HUES48 (cell line): Measurements from ENCODE around the gene ARHGEF3.

Experiments
- H3K27ac ChIP-seq: one replicate; pipeline ENCODE4 v1.7.0; 2013; ENCODE audit warnings: low read depth, low read length, inconsistent platforms
- H3K27me3 ChIP-seq: 2 replicates; pipeline ENCODE4 v1.6.1; 2013; ENCODE audit warnings: mild to moderate bottlenecking, low read length; ENCODE audit not compliant: control insufficient read depth, insufficient read depth
- H3K36me3 ChIP-seq: 2 replicates; pipeline ENCODE4 v1.6.1; 2013; ENCODE audit warnings: low read length; ENCODE audit not compliant: control insufficient read depth, insufficient read depth
- H3K4me1 ChIP-seq: 2 replicates; pipeline ENCODE4 v1.6.1; 2013; ENCODE audit warnings: mild to moderate bottlenecking, low read length; ENCODE audit not compliant: control insufficient read depth, insufficient read depth
- H3K4me3 ChIP-seq: 2 replicates; pipeline ENCODE4 v1.5.1; 2013; ENCODE audit warnings: mild to moderate bottlenecking, low read depth, low read length
- H3K9ac ChIP-seq: 2 replicates; pipeline ENCODE4 v1.6.1; 2013; ENCODE audit warnings: mild to moderate bottlenecking, low read depth, low read length, moderate library complexity
- H3K9me3 ChIP-seq: 2 replicates; pipeline ENCODE4 v1.6.1; 2013; ENCODE audit warnings: low read length; ENCODE audit not compliant: control insufficient read depth, insufficient read depth

Gene ARHGEF3

GRCh38 chr3:56806407-56806806, 4.7 kb upstream of the ARHGEF3 start:
- Histone ChIP-seq H3K9me3 (no peaks in the 10 kb centered on the region), H3K27ac (no peak overlapping the region), H3K4me3 (no peak overlapping the region), H3K27me3 (peaks cover under 1% of the 10 kb centered on the region; the same call in 1 of the 2 replicates), H3K36me3 (no peaks in the 10 kb centered on the region), H3K4me1 (no peaks in the 10 kb centered on the region), H3K9ac (no peak overlapping the region)

GRCh38 chr3:56802790-56803189, 1.0 kb upstream of the ARHGEF3 start:
- peaks cover 7% of the 10 kb centered on the region; the same call in 1 of the 2 replicates for H3K4me1 ChIP-seq
- no peaks in the 10 kb centered on the region for H3K36me3 ChIP-seq
- peaks cover 13% of the 10 kb centered on the region for H3K27me3 ChIP-seq
- H3K9me3 ChIP-seq = no peaks in the 10 kb centered on the region
- H3K27ac ChIP-seq = no peak overlapping the region
- no peak overlapping the region for H3K4me3 ChIP-seq
- H3K9ac ChIP-seq = no peak overlapping the region

GRCh38 chr3:56802378-56802745, 613 bp upstream of the ARHGEF3 start:
- Histone ChIP-seq H3K4me3 (peak overlapping the region; percentile 79), H3K9ac (no peak overlapping the region), H3K27me3 (peaks cover 13% of the 10 kb centered on the region), H3K9me3 (no peaks in the 10 kb centered on the region), H3K4me1 (peaks cover 7% of the 10 kb centered on the region; the same call in 1 of the 2 replicates), H3K36me3 (no peaks in the 10 kb centered on the region), H3K27ac (no peak overlapping the region)

GRCh38 chr3:56800832-56801661, 702 bp downstream of the ARHGEF3 start:
- Histone ChIP-seq H3K9me3 (no peaks in the 10 kb centered on the region), H3K4me3 (peak overlapping the region; percentile 79), H3K9ac (peak overlapping the region; percentile 46; the same call in 1 of the 2 replicates), H3K4me1 (peaks cover 7% of the 10 kb centered on the region; the same call in 1 of the 2 replicates), H3K27me3 (peaks cover 13% of the 10 kb centered on the region), H3K27ac (no peak overlapping the region), H3K36me3 (no peaks in the 10 kb centered on the region)

- Histone ChIP-seq H3K4me1 (peaks cover 7% of the 10 kb centered on the region; the same call in 1 of the 2 replicates), H3K36me3 (no peaks in the 10 kb centered on the region), H3K4me3 (peak overlapping the region; percentile 79; the same call in 1 of the 2 replicates), H3K27ac (no peak overlapping the region), H3K27me3 (peaks cover 13% of the 10 kb centered on the region), H3K9me3 (no peaks in the 10 kb centered on the region), H3K9ac (peak overlapping the region; percentile 46; the same call in 1 of the 2 replicates)
These were observed 1.5 kb downstream of the ARHGEF3 start for GRCh38 chr3:56800130-56800831.

- no peaks in the 10 kb centered on the region for H3K36me3 ChIP-seq
- no peaks in the 10 kb centered on the region for H3K9me3 ChIP-seq
- no peak overlapping the region for H3K27ac ChIP-seq
- H3K27me3 ChIP-seq = peaks cover 13% of the 10 kb centered on the region
- no peak overlapping the region for H3K9ac ChIP-seq
- H3K4me1 ChIP-seq = peaks cover 7% of the 10 kb centered on the region; the same call in 1 of the 2 replicates
- H3K4me3 ChIP-seq = no peak overlapping the region
These were observed 2.4 kb downstream of the ARHGEF3 start for GRCh38 chr3:56799251-56799882.

GRCh38 chr3:56796996-56797395, 4.8 kb downstream of the ARHGEF3 start:
- peaks cover 7% of the 10 kb centered on the region; the same call in 1 of the 2 replicates for H3K4me1 ChIP-seq
- no peaks in the 10 kb centered on the region for H3K9me3 ChIP-seq
- peaks cover 13% of the 10 kb centered on the region for H3K27me3 ChIP-seq
- no peak overlapping the region for H3K4me3 ChIP-seq
- H3K36me3 ChIP-seq = no peaks in the 10 kb centered on the region
- H3K9ac ChIP-seq = no peak overlapping the region
- H3K27ac ChIP-seq = no peak overlapping the region

- Histone ChIP-seq H3K27ac (no peak overlapping the region), H3K9me3 (no peaks in the 10 kb centered on the region), H3K4me3 (no peak overlapping the region), H3K9ac (no peak overlapping the region), H3K36me3 (no peaks in the 10 kb centered on the region), H3K27me3 (peaks cover 10% of the 10 kb centered on the region), H3K4me1 (peaks cover 6% of the 10 kb centered on the region; the same call in 1 of the 2 replicates)
These were observed 5.5 kb downstream of the ARHGEF3 start for GRCh38 chr3:56796202-56796601.

- no peak overlapping the region for H3K9ac ChIP-seq
- H3K9me3 ChIP-seq = no peaks in the 10 kb centered on the region
- peaks cover 6% of the 10 kb centered on the region for H3K27me3 ChIP-seq
- no peak overlapping the region for H3K4me3 ChIP-seq
- no peak overlapping the region for H3K27ac ChIP-seq
- no peaks in the 10 kb centered on the region for H3K36me3 ChIP-seq
- H3K4me1 ChIP-seq = peaks cover 2% of the 10 kb centered on the region; the same call in 1 of the 2 replicates
These were observed 5.9 kb downstream of the ARHGEF3 start for GRCh38 chr3:56795829-56796185.

- no peaks in the 10 kb centered on the region for H3K9me3 ChIP-seq
- peaks cover under 1% of the 10 kb centered on the region; the same call in 1 of the 2 replicates for H3K27me3 ChIP-seq
- no peak overlapping the region for H3K4me3 ChIP-seq
- H3K27ac ChIP-seq = no peak overlapping the region
- no peaks in the 10 kb centered on the region for H3K36me3 ChIP-seq
- H3K4me1 ChIP-seq = no peaks in the 10 kb centered on the region
- no peak overlapping the region for H3K9ac ChIP-seq
These were observed 6.5 kb downstream of the ARHGEF3 start for GRCh38 chr3:56795097-56795828.
